Chondrocyte (in vitro differentiated cells): ENCODE results near the gene KIF21A. TPM values are rescaled to one million over a fixed set of nuclear protein-coding genes. Genes with fewer than 3 reads are reported as not detected.

Experiments used
- DNase-seq: peaks from one replicate; pipeline ENCODE4 v3.0.0; 2021; ENCODE audit warnings: mixed read lengths, low spot score
- H3K27ac Mint-ChIP-seq: one replicate; pipeline ENCODE4 v1.8.0; 2021; ENCODE audit warnings: mild to moderate bottlenecking, moderate library complexity, mixed read lengths; ENCODE audit not compliant: unreplicated experiment
- H3K27me3 Mint-ChIP-seq: 2 replicates; pipeline ENCODE4 v1.8.0; 2021; ENCODE audit warnings: low read depth, mixed read lengths
- H3K36me3 Mint-ChIP-seq: 2 replicates; pipeline ENCODE4 v1.8.0; 2021; ENCODE audit warnings: low read depth, mixed read lengths
- H3K4me1 Mint-ChIP-seq: 2 replicates; pipeline ENCODE4 v1.8.0; 2021; ENCODE audit warnings: low read depth, mild to moderate bottlenecking, mixed read lengths
- H3K4me3 Mint-ChIP-seq: one replicate; pipeline ENCODE4 v1.8.0; 2021; ENCODE audit warnings: mild to moderate bottlenecking, moderate library complexity, mixed read lengths; ENCODE audit not compliant: unreplicated experiment
- H3K9me3 Mint-ChIP-seq: 2 replicates; pipeline ENCODE4 v1.8.0; 2021; ENCODE audit warnings: low read depth, mixed read lengths
- CTCF ChIP-seq: fragments of 200-600 bp; sonication (generic); IDR thresholded peaks from 2 replicates; pipeline ENCODE4 v1.5.0; 2021; ENCODE audit warnings: antibody characterized with exemption, mild to moderate bottlenecking, moderate library complexity
- total RNA-seq: library from RNA; stranded (reverse); gene quantifications from 3 replicates; pipeline ENCODE4 v1.2.1, GENCODE V29; 2021

The KIF21A gene
- total RNA-seq, 1 donor from 2014 or later: 9.4 TPM

- H3K27ac Mint-ChIP-seq: no peak overlapping the region
- H3K27me3 Mint-ChIP-seq: no peaks in the 10 kb centered on the region
- no peaks in the 10 kb centered on the region for H3K9me3 Mint-ChIP-seq
- no peaks in the 10 kb centered on the region for H3K4me1 Mint-ChIP-seq
- no peak for TF ChIP-seq CTCF
- no peak for DNase-seq
- no peak overlapping the region for H3K4me3 Mint-ChIP-seq
- no peaks in the 10 kb centered on the region for H3K36me3 Mint-ChIP-seq
These were observed 22.9 kb downstream of the KIF21A start for GRCh38 chr12:39420043-39420442.

- no peak overlapping the region for H3K27ac Mint-ChIP-seq
- no peaks in the 10 kb centered on the region for H3K9me3 Mint-ChIP-seq
- no peaks in the 10 kb centered on the region for H3K27me3 Mint-ChIP-seq
- TF ChIP-seq CTCF: no peak
- no peak overlapping the region for H3K4me3 Mint-ChIP-seq
- DNase-seq: no peak
- no peaks in the 10 kb centered on the region for H3K4me1 Mint-ChIP-seq
- no peaks in the 10 kb centered on the region for H3K36me3 Mint-ChIP-seq
These were observed 23.4 kb downstream of the KIF21A start for GRCh38 chr12:39419471-39419870.

GRCh38 chr12:39417916-39418315 is 25.0 kb downstream of the KIF21A start:
- H3K4me1 Mint-ChIP-seq: no peaks in the 10 kb centered on the region
- no peak overlapping the region for H3K27ac Mint-ChIP-seq
- no peaks in the 10 kb centered on the region for H3K9me3 Mint-ChIP-seq
- no peak for DNase-seq
- H3K36me3 Mint-ChIP-seq: no peaks in the 10 kb centered on the region
- H3K4me3 Mint-ChIP-seq: no peak overlapping the region
- H3K27me3 Mint-ChIP-seq: no peaks in the 10 kb centered on the region
- TF ChIP-seq CTCF: no peak

- Mint-ChIP-seq H3K4me1 (no peaks in the 10 kb centered on the region), H3K27me3 (no peaks in the 10 kb centered on the region), H3K27ac (no peak overlapping the region), H3K9me3 (no peaks in the 10 kb centered on the region), H3K4me3 (no peak overlapping the region), H3K36me3 (no peaks in the 10 kb centered on the region)
- no peak for TF ChIP-seq CTCF
- no peak for DNase-seq
These were observed 28.8 kb downstream of the KIF21A start for GRCh38 chr12:39413836-39414771.

GRCh38 chr12:39412210-39412609 is 30.7 kb downstream of the KIF21A start:
- Mint-ChIP-seq H3K9me3 (no peaks in the 10 kb centered on the region), H3K4me1 (no peaks in the 10 kb centered on the region), H3K4me3 (no peak overlapping the region), H3K27ac (no peak overlapping the region), H3K27me3 (no peaks in the 10 kb centered on the region), H3K36me3 (no peaks in the 10 kb centered on the region)
- no peak for DNase-seq
- no peak for TF ChIP-seq CTCF
